Ascending aorta (tissue), 2 donors: ENCODE results near the gene BBX. TPM values are rescaled to one million over a fixed set of nuclear protein-coding genes. Genes with fewer than 3 reads are reported as not detected.
A peak's percentile ranks its signal among the peaks of the same experiment; 100 is the strongest.

Experiments
- DNase-seq, 2 donors: peaks; one replicate each; pipeline ENCODE4 v3.0.0-alpha.2; 2019; ENCODE audit warnings: low spot score in 2 of 2
- H3K27ac ChIP-seq, 2 donors: fragments of 200-600 bp; sonication (generic); one replicate each; pipeline ENCODE4 v1.5.1; 2016 to 2017; ENCODE audit warnings: mild to moderate bottlenecking in 1 of 2
- H3K27me3 ChIP-seq: fragments of 200-600 bp; sonication (generic); one replicate; pipeline ENCODE4 v1.5.1; 2017
- H3K36me3 ChIP-seq, 2 donors: fragments of 200-600 bp; sonication (generic); one replicate each; pipeline ENCODE4 v1.5.1; 2016
- H3K4me1 ChIP-seq, 2 donors: fragments of 200-600 bp; sonication (generic); one replicate each; pipeline ENCODE4 v1.5.1; 2016 to 2017; ENCODE audit warnings: mild to moderate bottlenecking in 1 of 2
- H3K4me3 ChIP-seq, 2 donors: fragments of 200-600 bp; sonication (generic); one replicate each; pipeline ENCODE4 v1.5.1; 2016 to 2017; ENCODE audit warnings: mild to moderate bottlenecking in 1 of 2
- H3K9me3 ChIP-seq, 2 donors: fragments of 200-600 bp; sonication (generic); one replicate each; pipeline ENCODE4 v1.5.1; 2016
- intact Hi-C: fragments of 100-400 bp; cut with DNase I; formaldehyde crosslinking; loops from one replicate; pipeline ENCODE4 v1.15.1; 2023
- total RNA-seq: library from RNA; depleted of rRNA; stranded (reverse); fragments of >200 nt; gene quantifications from one replicate; pipeline ENCODE4 v1.1.0, GENCODE V29; 2016
- TF ChIP-seq, protein P1 (sequence below), 3 experiments: fragments of 200-600 bp in 2 of 3; fragments of 450-650 bp in 1 of 3; sonication (generic) in 2 of 3; IDR thresholded peaks; one replicate each; pipeline ENCODE4 v1.5.1; 2016 to 2019; ENCODE audit warnings: antibody characterized with exemption in 3 of 3, mild to moderate bottlenecking in 1 of 3, moderate library complexity in 1 of 3

The BBX gene
- total RNA-seq, 1 donor from 2014 or later = 18.0 TPM

DNA sequence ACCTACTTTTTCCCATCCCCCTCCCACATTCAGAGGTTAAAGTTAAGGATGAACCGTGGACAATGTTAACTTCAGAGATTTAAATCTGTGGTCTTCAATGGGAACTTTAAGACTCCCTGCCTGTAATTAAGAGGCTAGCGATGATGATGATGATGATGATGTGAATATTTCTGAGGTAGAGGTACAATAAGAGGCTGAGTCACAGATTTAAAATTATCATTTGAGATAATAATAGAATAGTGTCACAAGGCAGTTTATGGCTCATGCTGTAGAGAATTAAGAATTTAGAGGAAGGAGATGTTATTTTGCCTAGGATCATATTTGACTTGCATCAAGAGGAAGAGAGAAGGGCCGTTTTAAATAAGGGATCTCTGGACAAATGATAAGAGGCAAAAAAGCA lies 146.2 kb downstream of the BBX start:
- peaks cover 0 to 23% of the 10 kb centered on the region in 2 donors for H3K4me1 ChIP-seq
- no peaks in the 10 kb centered on the region for H3K9me3 ChIP-seq
- peak overlapping the region; percentile 61 to 68 for H3K27ac ChIP-seq
- intact Hi-C loops = loop anchor here (10.0 kb wide), 1 partner anchor 556 kb away; the partner anchor contains the start of gene IFT57
- no peaks in the 10 kb centered on the region for H3K36me3 ChIP-seq
- no peaks in the 10 kb centered on the region for H3K27me3 ChIP-seq
- no peak overlapping the region for H3K4me3 ChIP-seq
- DNase-seq = no peak
- TF ChIP-seq, protein P1, sequence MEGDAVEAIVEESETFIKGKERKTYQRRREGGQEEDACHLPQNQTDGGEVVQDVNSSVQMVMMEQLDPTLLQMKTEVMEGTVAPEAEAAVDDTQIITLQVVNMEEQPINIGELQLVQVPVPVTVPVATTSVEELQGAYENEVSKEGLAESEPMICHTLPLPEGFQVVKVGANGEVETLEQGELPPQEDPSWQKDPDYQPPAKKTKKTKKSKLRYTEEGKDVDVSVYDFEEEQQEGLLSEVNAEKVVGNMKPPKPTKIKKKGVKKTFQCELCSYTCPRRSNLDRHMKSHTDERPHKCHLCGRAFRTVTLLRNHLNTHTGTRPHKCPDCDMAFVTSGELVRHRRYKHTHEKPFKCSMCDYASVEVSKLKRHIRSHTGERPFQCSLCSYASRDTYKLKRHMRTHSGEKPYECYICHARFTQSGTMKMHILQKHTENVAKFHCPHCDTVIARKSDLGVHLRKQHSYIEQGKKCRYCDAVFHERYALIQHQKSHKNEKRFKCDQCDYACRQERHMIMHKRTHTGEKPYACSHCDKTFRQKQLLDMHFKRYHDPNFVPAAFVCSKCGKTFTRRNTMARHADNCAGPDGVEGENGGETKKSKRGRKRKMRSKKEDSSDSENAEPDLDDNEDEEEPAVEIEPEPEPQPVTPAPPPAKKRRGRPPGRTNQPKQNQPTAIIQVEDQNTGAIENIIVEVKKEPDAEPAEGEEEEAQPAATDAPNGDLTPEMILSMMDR (IDR thresholded peaks at IDR 0.05) = no peak

DNA sequence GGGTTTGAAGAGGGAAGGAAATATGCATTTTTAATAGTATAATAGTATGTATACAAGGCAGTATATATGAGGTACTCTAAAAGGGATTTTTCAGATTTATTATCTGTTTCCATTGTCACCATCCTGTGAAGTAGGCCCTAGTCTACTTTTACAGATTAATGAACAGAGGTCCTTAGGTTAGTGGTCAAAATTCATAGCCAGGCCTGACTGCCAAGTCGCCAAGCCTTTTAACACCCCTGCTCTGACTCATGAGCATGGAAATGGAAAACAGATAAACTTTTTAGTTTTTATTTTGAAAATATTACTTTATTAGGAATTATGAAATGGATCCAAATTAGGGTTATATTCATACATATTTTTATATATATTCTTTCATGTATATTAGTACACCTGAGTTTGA lies 146.9 kb downstream of the BBX start:
- Histone ChIP-seq H3K9me3 (no peaks in the 10 kb centered on the region), H3K4me3 (no peak overlapping the region), H3K27ac (peak overlapping the region; percentile 61 to 68), H3K36me3 (no peaks in the 10 kb centered on the region), H3K27me3 (no peaks in the 10 kb centered on the region), H3K4me1 (peaks cover 0 to 19% of the 10 kb centered on the region in 2 donors)
- intact Hi-C loops = loop anchor here (10.0 kb wide), 1 partner anchor 555 kb away; the partner anchor contains the start of gene IFT57
- TF ChIP-seq, protein P1 (IDR thresholded peaks at IDR 0.05) = no peak
- DNase-seq = no peak

DNA sequence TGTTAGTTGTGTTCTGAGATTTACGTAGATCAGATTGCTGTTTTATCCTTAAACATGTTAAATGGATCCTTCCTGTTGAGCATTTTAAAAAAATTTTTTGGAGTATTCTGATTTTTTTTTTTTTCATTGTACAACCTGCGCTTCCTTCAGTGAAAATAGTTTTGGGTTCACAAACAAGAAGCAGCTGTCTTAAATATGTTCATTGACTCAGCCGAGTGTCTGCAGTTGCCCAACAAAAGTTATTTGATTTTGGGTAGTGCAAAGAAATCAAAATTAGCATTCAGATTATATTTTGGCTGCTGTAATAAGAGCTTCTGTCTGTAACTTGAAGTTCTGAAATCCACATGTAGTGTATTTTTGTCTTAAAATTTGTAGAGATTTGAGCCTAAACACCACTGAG lies 148.2 kb downstream of the BBX start:
- no peak for DNase-seq
- no peak overlapping the region for H3K27ac ChIP-seq
- intact Hi-C loops = no loop called here
- H3K4me3 ChIP-seq = no peak overlapping the region
- no peaks in the 10 kb centered on the region for H3K27me3 ChIP-seq
- no peaks in the 10 kb centered on the region for H3K9me3 ChIP-seq
- peaks cover 0 to 16% of the 10 kb centered on the region in 2 donors for H3K4me1 ChIP-seq
- TF ChIP-seq, protein P1 (IDR thresholded peaks at IDR 0.05) = no peak
- H3K36me3 ChIP-seq = no peaks in the 10 kb centered on the region

DNA sequence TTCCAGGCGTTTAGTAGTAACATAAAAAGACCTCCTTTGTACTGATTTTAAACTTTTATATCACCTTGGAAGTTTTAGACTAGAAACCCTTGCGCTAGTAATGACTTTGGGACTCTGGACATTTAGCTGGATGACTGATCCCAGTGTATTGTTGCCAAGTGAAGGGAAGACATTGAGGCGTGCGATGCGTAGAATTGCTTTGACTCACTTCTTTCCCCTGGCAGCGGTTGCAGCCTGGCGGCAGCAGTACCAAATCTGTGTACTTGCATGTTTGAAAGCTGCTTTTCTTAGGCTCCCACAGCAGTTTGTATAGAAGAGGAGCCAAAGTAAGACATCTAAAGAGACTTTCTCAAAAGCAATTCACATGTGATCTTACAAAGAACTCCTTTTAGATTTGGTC lies 151.6 kb downstream of the BBX start:
- intact Hi-C loops = no loop called here
- TF ChIP-seq, protein P1 (IDR thresholded peaks at IDR 0.05) = no peak
- H3K4me3 ChIP-seq = no peak overlapping the region
- H3K36me3 ChIP-seq = no peaks in the 10 kb centered on the region
- peaks cover 0 to 7% of the 10 kb centered on the region in 2 donors for H3K4me1 ChIP-seq
- DNase-seq = peak in 1 of 2 donors; percentile 73
- peak overlapping the region in 1 of 2 donors; percentile 8 for H3K27ac ChIP-seq
- H3K9me3 ChIP-seq = no peaks in the 10 kb centered on the region
- no peaks in the 10 kb centered on the region for H3K27me3 ChIP-seq

DNA sequence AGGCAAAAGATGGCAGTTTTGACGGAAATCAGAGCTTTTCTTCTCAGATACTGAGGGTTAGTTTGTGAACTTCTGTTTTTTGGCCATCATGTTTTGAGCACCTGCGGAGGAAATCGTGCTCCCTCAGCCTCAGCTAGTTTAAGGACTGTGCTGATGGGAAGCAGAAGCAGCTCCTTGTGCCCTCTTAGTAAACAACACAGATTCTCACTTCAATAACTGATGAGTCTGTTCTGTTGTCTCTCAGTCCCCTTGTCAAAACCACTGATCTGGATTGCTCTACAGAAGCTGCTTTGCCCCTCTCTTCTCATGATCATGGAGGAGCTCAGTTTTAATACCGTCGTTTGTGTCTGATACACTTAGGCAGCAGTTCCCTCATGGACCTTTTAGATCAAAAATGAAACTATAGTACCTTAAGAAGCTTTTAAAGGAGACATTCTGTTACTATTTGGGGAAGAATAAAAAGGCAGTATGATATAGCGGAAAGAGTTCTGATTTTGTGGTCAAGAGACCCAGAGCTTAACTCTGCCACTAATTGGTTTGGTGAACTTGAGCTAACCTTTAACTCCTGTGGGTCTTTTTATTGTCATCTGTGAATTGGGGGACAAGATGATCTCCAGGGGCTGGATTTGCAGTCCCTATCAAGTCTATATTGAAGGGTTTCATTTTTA lies 152.6 kb downstream of the BBX start:
- peak overlapping the region in 1 of 2 donors; percentile 43 for H3K27ac ChIP-seq
- peaks cover 0 to 12% of the 10 kb centered on the region in 2 donors for H3K4me1 ChIP-seq
- intact Hi-C loops = no loop called here
- no peaks in the 10 kb centered on the region for H3K27me3 ChIP-seq
- no peak overlapping the region for H3K4me3 ChIP-seq
- H3K9me3 ChIP-seq = no peaks in the 10 kb centered on the region
- no peaks in the 10 kb centered on the region for H3K36me3 ChIP-seq
- no peak for DNase-seq
- TF ChIP-seq, protein P1 (IDR thresholded peaks at IDR 0.05) = no peak
